Prostate gland (tissue), 2 donors: ENCODE measurements around the gene NIT1.

Source experiments
- CTCF ChIP-seq, 4 experiments: fragments of 200-600 bp in 2 of 4; fragments of 450-650 bp in 2 of 4; sonication (generic) in 2 of 4; IDR thresholded peaks; 1 replicate in 3 of 4; 2 replicates in 1 of 4; pipeline ENCODE4 v1.5.1; 2016 to 2019; ENCODE audit warnings: antibody characterized with exemption in 4 of 4, mild to moderate bottlenecking in 2 of 4, moderate library complexity in 2 of 4
- POLR2A ChIP-seq: fragments of 450-650 bp; IDR thresholded peaks from one replicate; pipeline ENCODE4 v1.6.1; 2016; ENCODE audit warnings: antibody characterized with exemption, mild to moderate bottlenecking
- POLR2AphosphoS5 ChIP-seq: sonication (generic); formaldehyde crosslinking; IDR thresholded peaks from one replicate; pipeline ENCODE4 v1.6.1; 2017; ENCODE audit warnings: antibody characterized with exemption

- no peak for TF ChIP-seq CTCF (IDR thresholded peaks at IDR 0.05)
- peak; percentile 14 for TF ChIP-seq POLR2A
- TF ChIP-seq POLR2AphosphoS5, result peak; percentile 10
These were observed 33.9 kb upstream of the NIT1 start for GRCh38 chr1:161083748-161084596.
